ENCODE results near the gene HAS3. TPM values are rescaled to one million over a fixed set of nuclear protein-coding genes. Genes with fewer than 3 reads are reported as not detected.

HAS3 gene
- total RNA-seq, 2 donors from 2014 or later: 1.2 to 1.4 TPM

- no peak overlapping the region for H3K27ac Mint-ChIP-seq
- no peak overlapping the region for H3K4me3 Mint-ChIP-seq
- no peaks in the 10 kb centered on the region for H3K4me1 Mint-ChIP-seq (ENCODE audit: low read depth)
- no peaks in the 10 kb centered on the region for H3K9me3 Mint-ChIP-seq
- H3K36me3 Mint-ChIP-seq (ENCODE audit: insufficient read depth in 2 of 2): no peaks in the 10 kb centered on the region
- H3K27me3 Mint-ChIP-seq (ENCODE audit: low read depth): no peaks in the 10 kb centered on the region
- ATAC-seq (replicated peaks in 1 of 2) (no peak), DNase-seq (no peak)
Observed at GRCh38 chr16:69078073-69078472, 27.4 kb upstream of the HAS3 start.

- Mint-ChIP-seq H3K27me3 (ENCODE audit: low read depth) (no peaks in the 10 kb centered on the region), H3K36me3 (ENCODE audit: insufficient read depth in 2 of 2) (no peaks in the 10 kb centered on the region), H3K4me1 (ENCODE audit: low read depth) (no peaks in the 10 kb centered on the region), H3K4me3 (no peak overlapping the region), H3K9me3 (no peaks in the 10 kb centered on the region), H3K27ac (no peak overlapping the region)
- DNase-seq (no peak), ATAC-seq (replicated peaks in 1 of 2) (no peak)
Observed at GRCh38 chr16:69079697-69080096, 25.8 kb upstream of the HAS3 start.

- peaks cover 0 to 3% of the 10 kb centered on the region in 2 donors for H3K36me3 Mint-ChIP-seq (ENCODE audit: insufficient read depth in 2 of 2)
- H3K9me3 Mint-ChIP-seq: no peaks in the 10 kb centered on the region
- H3K27me3 Mint-ChIP-seq (ENCODE audit: low read depth): no peaks in the 10 kb centered on the region
- DNase-seq (no peak), ATAC-seq (replicated peaks in 1 of 2) (no peak)
- no peak overlapping the region for H3K27ac Mint-ChIP-seq
- H3K4me1 Mint-ChIP-seq (ENCODE audit: low read depth): peaks cover 3% of the 10 kb centered on the region
- H3K4me3 Mint-ChIP-seq: no peak overlapping the region
Observed at GRCh38 chr16:69083306-69083941, 22.0 kb upstream of the HAS3 start.

- H3K27ac Mint-ChIP-seq: no peak overlapping the region
- ATAC-seq (replicated peaks in 1 of 2): no peak
- H3K4me3 Mint-ChIP-seq: no peak overlapping the region
- DNase-seq: no peak
- H3K27me3 Mint-ChIP-seq (ENCODE audit: low read depth): no peaks in the 10 kb centered on the region
- peaks cover 0 to 3% of the 10 kb centered on the region in 2 donors for H3K36me3 Mint-ChIP-seq (ENCODE audit: insufficient read depth in 2 of 2)
- peaks cover 12% of the 10 kb centered on the region for H3K4me1 Mint-ChIP-seq (ENCODE audit: low read depth)
- H3K9me3 Mint-ChIP-seq: no peaks in the 10 kb centered on the region
Observed at GRCh38 chr16:69084289-69084688, 21.2 kb upstream of the HAS3 start.

GRCh38 chr16:69085032-69085695 lies 20.3 kb upstream of the HAS3 start:
- DNase-seq (no peak), ATAC-seq (replicated peaks in 1 of 2) (no peak)
- H3K27ac Mint-ChIP-seq: no peak overlapping the region
- no peaks in the 10 kb centered on the region for H3K9me3 Mint-ChIP-seq
- H3K36me3 Mint-ChIP-seq (ENCODE audit: insufficient read depth in 2 of 2): peaks cover 0 to 3% of the 10 kb centered on the region in 2 donors
- H3K4me1 Mint-ChIP-seq (ENCODE audit: low read depth): peaks cover 16% of the 10 kb centered on the region
- no peaks in the 10 kb centered on the region for H3K27me3 Mint-ChIP-seq (ENCODE audit: low read depth)
- no peak overlapping the region for H3K4me3 Mint-ChIP-seq

- no peaks in the 10 kb centered on the region for H3K27me3 Mint-ChIP-seq (ENCODE audit: low read depth)
- no peak for ATAC-seq (replicated peaks in 1 of 2)
- no peaks in the 10 kb centered on the region for H3K9me3 Mint-ChIP-seq
- DNase-seq: no peak
- no peak overlapping the region for H3K4me3 Mint-ChIP-seq
- H3K36me3 Mint-ChIP-seq (ENCODE audit: insufficient read depth in 2 of 2): peaks cover 0 to 3% of the 10 kb centered on the region in 2 donors
- peaks cover 16% of the 10 kb centered on the region for H3K4me1 Mint-ChIP-seq (ENCODE audit: low read depth)
- no peak overlapping the region for H3K27ac Mint-ChIP-seq
Observed at GRCh38 chr16:69087161-69087581, 18.3 kb upstream of the HAS3 start.

GRCh38 chr16:69088684-69089083 lies 16.8 kb upstream of the HAS3 start:
- Mint-ChIP-seq H3K4me3 (no peak overlapping the region), H3K27me3 (ENCODE audit: low read depth) (no peaks in the 10 kb centered on the region), H3K36me3 (ENCODE audit: insufficient read depth in 2 of 2) (peaks cover 0 to 3% of the 10 kb centered on the region in 2 donors), H3K27ac (no peak overlapping the region), H3K4me1 (ENCODE audit: low read depth) (peaks cover 16% of the 10 kb centered on the region), H3K9me3 (no peaks in the 10 kb centered on the region)
- ATAC-seq (replicated peaks in 1 of 2) (no peak), DNase-seq (no peak)

GRCh38 chr16:69089091-69089910 lies 16.2 kb upstream of the HAS3 start:
- Mint-ChIP-seq H3K4me1 (ENCODE audit: low read depth) (peaks cover 16% of the 10 kb centered on the region), H3K27me3 (ENCODE audit: low read depth) (no peaks in the 10 kb centered on the region), H3K4me3 (no peak overlapping the region), H3K27ac (no peak overlapping the region), H3K9me3 (no peaks in the 10 kb centered on the region), H3K36me3 (ENCODE audit: insufficient read depth in 2 of 2) (peaks cover 0 to 3% of the 10 kb centered on the region in 2 donors)
- ATAC-seq (replicated peaks in 1 of 2) (peak; percentile 86 to 89), DNase-seq (peak; percentile 34 to 39)

- Mint-ChIP-seq H3K4me3 (no peak overlapping the region), H3K27me3 (ENCODE audit: low read depth) (no peaks in the 10 kb centered on the region), H3K4me1 (ENCODE audit: low read depth) (peaks cover 7% of the 10 kb centered on the region), H3K27ac (no peak overlapping the region), H3K9me3 (no peaks in the 10 kb centered on the region), H3K36me3 (ENCODE audit: insufficient read depth in 2 of 2) (no peaks in the 10 kb centered on the region)
- ATAC-seq (replicated peaks in 1 of 2) (no peak), DNase-seq (no peak)
Observed at GRCh38 chr16:69093974-69094373, 11.5 kb upstream of the HAS3 start.

- Mint-ChIP-seq H3K4me1 (ENCODE audit: low read depth) (peaks cover 2% of the 10 kb centered on the region), H3K4me3 (no peak overlapping the region), H3K36me3 (ENCODE audit: insufficient read depth in 2 of 2) (no peaks in the 10 kb centered on the region), H3K27me3 (ENCODE audit: low read depth) (no peaks in the 10 kb centered on the region), H3K9me3 (no peaks in the 10 kb centered on the region), H3K27ac (no peak overlapping the region)
- DNase-seq: no peak
- no peak for ATAC-seq (replicated peaks in 1 of 2)
Observed at GRCh38 chr16:69094501-69094900, 11.0 kb upstream of the HAS3 start.

- no peak for DNase-seq
- ATAC-seq (replicated peaks in 1 of 2): no peak
- Mint-ChIP-seq H3K27ac (no peak overlapping the region), H3K27me3 (ENCODE audit: low read depth) (no peaks in the 10 kb centered on the region), H3K9me3 (no peaks in the 10 kb centered on the region), H3K4me1 (ENCODE audit: low read depth) (no peaks in the 10 kb centered on the region), H3K36me3 (ENCODE audit: insufficient read depth in 2 of 2) (no peaks in the 10 kb centered on the region), H3K4me3 (no peak overlapping the region)
Observed at GRCh38 chr16:69095193-69095592, 10.3 kb upstream of the HAS3 start.

GRCh38 chr16:69100071-69100691 lies 5.3 kb upstream of the HAS3 start:
- H3K4me1 Mint-ChIP-seq (ENCODE audit: low read depth): peaks cover under 1% of the 10 kb centered on the region
- no peak for ATAC-seq (replicated peaks in 1 of 2)
- no peak for DNase-seq
- H3K4me3 Mint-ChIP-seq: no peak overlapping the region
- H3K27ac Mint-ChIP-seq: no peak overlapping the region
- H3K36me3 Mint-ChIP-seq (ENCODE audit: insufficient read depth in 2 of 2): no peaks in the 10 kb centered on the region
- peaks cover 18% of the 10 kb centered on the region for H3K27me3 Mint-ChIP-seq (ENCODE audit: low read depth)
- no peaks in the 10 kb centered on the region for H3K9me3 Mint-ChIP-seq
